Measurements from ENCODE around the gene TMEM144. TPM values are rescaled to one million over a fixed set of nuclear protein-coding genes. Genes with fewer than 3 reads are reported as not detected.

Gene TMEM144
- total RNA-seq, 1 donor from 2014 or later, result 4.0 TPM

GRCh38 chr4:158208963-158209640 lies 1.2 kb upstream of the TMEM144 start:
- Histone ChIP-seq H3K36me3 (no peaks in the 10 kb centered on the region), H3K4me1 (peaks cover 0 to 28% of the 10 kb centered on the region in 2 donors), H3K27ac (peak overlapping the region; percentile 94 to 96), H3K9me3 (no peaks in the 10 kb centered on the region), H3K27me3 (no peaks in the 10 kb centered on the region), H3K4me3 (no peak overlapping the region)
- TF ChIP-seq, protein P1, sequence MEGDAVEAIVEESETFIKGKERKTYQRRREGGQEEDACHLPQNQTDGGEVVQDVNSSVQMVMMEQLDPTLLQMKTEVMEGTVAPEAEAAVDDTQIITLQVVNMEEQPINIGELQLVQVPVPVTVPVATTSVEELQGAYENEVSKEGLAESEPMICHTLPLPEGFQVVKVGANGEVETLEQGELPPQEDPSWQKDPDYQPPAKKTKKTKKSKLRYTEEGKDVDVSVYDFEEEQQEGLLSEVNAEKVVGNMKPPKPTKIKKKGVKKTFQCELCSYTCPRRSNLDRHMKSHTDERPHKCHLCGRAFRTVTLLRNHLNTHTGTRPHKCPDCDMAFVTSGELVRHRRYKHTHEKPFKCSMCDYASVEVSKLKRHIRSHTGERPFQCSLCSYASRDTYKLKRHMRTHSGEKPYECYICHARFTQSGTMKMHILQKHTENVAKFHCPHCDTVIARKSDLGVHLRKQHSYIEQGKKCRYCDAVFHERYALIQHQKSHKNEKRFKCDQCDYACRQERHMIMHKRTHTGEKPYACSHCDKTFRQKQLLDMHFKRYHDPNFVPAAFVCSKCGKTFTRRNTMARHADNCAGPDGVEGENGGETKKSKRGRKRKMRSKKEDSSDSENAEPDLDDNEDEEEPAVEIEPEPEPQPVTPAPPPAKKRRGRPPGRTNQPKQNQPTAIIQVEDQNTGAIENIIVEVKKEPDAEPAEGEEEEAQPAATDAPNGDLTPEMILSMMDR (IDR thresholded peaks at IDR 0.05), result no peak
- DNase-seq (ENCODE audit: low spot score in 2 of 2), result no peak
- intact Hi-C loops (cut with DNase I), result no loop called here

- intact Hi-C loops (cut with DNase I), result loop anchor here (2.0 kb wide), 3 partner anchors 18 to 40 kb away; no protein-coding TSS in a partner anchor
- H3K9me3 ChIP-seq, result no peaks in the 10 kb centered on the region
- no peak for DNase-seq (ENCODE audit: low spot score in 2 of 2)
- H3K27ac ChIP-seq, result peak overlapping the region; percentile 94 to 96
- no peaks in the 10 kb centered on the region for H3K27me3 ChIP-seq
- H3K4me3 ChIP-seq, result peak overlapping the region; percentile 54
- no peaks in the 10 kb centered on the region for H3K36me3 ChIP-seq
- TF ChIP-seq, protein P1 (IDR thresholded peaks at IDR 0.05), result no peak
- peaks cover 0 to 28% of the 10 kb centered on the region in 2 donors for H3K4me1 ChIP-seq
Measured at GRCh38 chr4:158211222-158211621, 936 bp downstream of the TMEM144 start.

DNA sequence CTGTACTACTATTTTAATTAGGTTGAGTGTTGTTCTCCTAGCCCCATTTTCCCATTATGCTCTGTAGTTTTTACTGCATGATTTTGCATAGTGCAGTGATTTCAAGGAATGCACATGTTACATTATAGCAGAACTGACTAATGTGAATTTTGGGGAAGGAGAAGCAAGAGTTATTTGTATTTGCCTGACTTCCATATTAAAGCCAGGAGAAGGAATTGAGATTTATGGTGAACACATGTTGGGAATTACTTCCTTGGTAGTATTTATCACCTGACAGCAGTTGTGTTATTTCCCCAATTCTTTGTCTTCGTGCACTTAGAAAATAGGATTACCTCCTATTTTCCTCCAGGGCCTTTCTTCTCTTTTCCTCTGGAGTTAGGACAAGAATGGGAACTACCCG lies 3.2 kb downstream of the TMEM144 start:
- intact Hi-C loops (cut with DNase I), result no loop called here
- Histone ChIP-seq H3K27me3 (no peaks in the 10 kb centered on the region), H3K4me1 (peaks cover 0 to 33% of the 10 kb centered on the region in 2 donors), H3K36me3 (no peaks in the 10 kb centered on the region), H3K4me3 (no peak overlapping the region), H3K27ac (no peak overlapping the region), H3K9me3 (no peaks in the 10 kb centered on the region)
- TF ChIP-seq, protein P1 (IDR thresholded peaks at IDR 0.05), result no peak
- DNase-seq (ENCODE audit: low spot score in 2 of 2), result no peak

GRCh38 chr4:158214856-158215255 lies 4.6 kb downstream of the TMEM144 start:
- Histone ChIP-seq H3K4me3 (no peak overlapping the region), H3K36me3 (no peaks in the 10 kb centered on the region), H3K9me3 (no peaks in the 10 kb centered on the region), H3K4me1 (peaks cover 0 to 31% of the 10 kb centered on the region in 2 donors), H3K27me3 (no peaks in the 10 kb centered on the region), H3K27ac (no peak overlapping the region)
- no peak for DNase-seq (ENCODE audit: low spot score in 2 of 2)
- intact Hi-C loops (cut with DNase I), result no loop called here
- TF ChIP-seq, protein P1 (IDR thresholded peaks at IDR 0.05), result no peak

DNA sequence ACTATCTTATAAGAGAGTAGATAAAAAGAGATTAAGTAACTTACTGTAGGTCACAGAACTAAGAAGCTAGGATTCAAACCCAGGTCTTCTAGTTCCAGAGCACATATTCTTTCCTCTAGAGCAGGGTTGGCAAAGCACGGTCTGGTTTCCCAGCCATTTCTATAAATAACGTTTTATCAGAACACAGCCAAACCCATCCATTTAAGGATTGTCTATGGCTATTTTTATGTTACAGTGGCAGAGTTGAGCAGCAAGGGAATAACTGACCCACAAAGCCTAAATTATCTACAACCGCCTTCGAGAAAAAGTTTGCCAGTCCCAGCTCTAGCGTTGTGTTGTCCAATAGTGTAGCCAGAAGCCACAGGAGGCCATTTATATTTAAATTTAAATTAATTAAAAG lies 7.5 kb downstream of the TMEM144 start:
- no peak for DNase-seq (ENCODE audit: low spot score in 2 of 2)
- no peaks in the 10 kb centered on the region for H3K9me3 ChIP-seq
- intact Hi-C loops (cut with DNase I), result no loop called here
- peak overlapping the region; percentile 69 to 73 for H3K27ac ChIP-seq
- peaks cover 0 to 17% of the 10 kb centered on the region in 2 donors for H3K4me1 ChIP-seq
- H3K36me3 ChIP-seq, result peaks cover 0 to 16% of the 10 kb centered on the region in 2 donors
- TF ChIP-seq, protein P1 (IDR thresholded peaks at IDR 0.05), result no peak
- H3K27me3 ChIP-seq, result no peaks in the 10 kb centered on the region
- no peak overlapping the region for H3K4me3 ChIP-seq

Data from ascending aorta (tissue), 2 donors.